ENCODE measurements around the gene TRPC6. TPM values are rescaled to one million over a fixed set of nuclear protein-coding genes. Genes with fewer than 3 reads are reported as not detected.

Gene TRPC6
- total RNA-seq, 2 donors from 2014 or later = not detected

DNA sequence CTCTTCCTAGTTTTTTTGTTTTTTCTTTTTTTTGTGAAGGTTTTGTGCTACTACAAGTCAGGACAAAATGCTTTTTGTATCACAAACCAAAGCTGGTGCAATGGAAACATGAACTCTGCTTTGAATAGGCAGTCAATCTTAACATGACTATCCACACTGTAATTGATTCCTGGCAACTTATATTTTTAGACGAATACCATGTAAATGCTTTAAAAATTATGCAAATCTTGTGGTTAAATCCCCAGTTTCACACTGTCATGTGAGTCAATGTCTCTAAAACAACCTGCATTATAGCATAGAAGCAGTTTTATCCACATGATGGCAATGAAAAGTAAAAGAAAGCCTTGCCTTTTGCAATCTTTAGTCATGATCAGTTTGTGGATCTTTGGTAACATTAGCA is 8.9 kb downstream of the TRPC6 start:
- Mint-ChIP-seq H3K9me3 (peaks cover 1 to 10% of the 10 kb centered on the region in 2 donors), H3K4me1 (ENCODE audit: low read depth) (no peaks in the 10 kb centered on the region), H3K27ac (no peak overlapping the region), H3K4me3 (no peak overlapping the region), H3K36me3 (ENCODE audit: insufficient read depth in 2 of 2) (no peaks in the 10 kb centered on the region), H3K27me3 (ENCODE audit: low read depth) (no peaks in the 10 kb centered on the region)
- DNase-seq (no peak), ATAC-seq (replicated peaks in 1 of 2) (no peak)

DNA sequence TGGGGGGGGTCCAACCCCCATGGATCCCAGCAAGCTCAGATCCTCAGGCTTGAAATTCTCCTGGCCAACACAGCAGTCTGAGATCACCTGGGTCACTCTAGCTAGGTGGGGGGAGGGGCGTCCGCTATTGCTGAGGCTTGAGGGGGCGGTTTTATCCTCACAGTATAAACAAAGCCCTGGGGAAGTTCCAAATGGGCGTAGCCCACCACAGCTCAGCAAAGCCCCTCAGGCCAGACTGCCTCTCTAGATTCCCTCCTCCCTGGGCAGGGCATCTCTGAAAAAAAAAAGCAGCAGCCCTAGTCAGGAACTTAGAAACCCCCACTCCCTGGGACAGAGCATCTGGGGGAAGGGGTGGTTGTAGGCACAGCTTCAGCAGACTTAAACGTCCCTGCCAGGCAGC is 16.7 kb downstream of the TRPC6 start:
- DNase-seq (no peak), ATAC-seq (replicated peaks in 1 of 2) (no peak)
- Mint-ChIP-seq H3K27me3 (ENCODE audit: low read depth) (no peaks in the 10 kb centered on the region), H3K36me3 (ENCODE audit: insufficient read depth in 2 of 2) (no peaks in the 10 kb centered on the region), H3K4me1 (ENCODE audit: low read depth) (no peaks in the 10 kb centered on the region), H3K4me3 (no peak overlapping the region), H3K9me3 (peaks cover 11% of the 10 kb centered on the region in 2 donors), H3K27ac (no peak overlapping the region)

DNA sequence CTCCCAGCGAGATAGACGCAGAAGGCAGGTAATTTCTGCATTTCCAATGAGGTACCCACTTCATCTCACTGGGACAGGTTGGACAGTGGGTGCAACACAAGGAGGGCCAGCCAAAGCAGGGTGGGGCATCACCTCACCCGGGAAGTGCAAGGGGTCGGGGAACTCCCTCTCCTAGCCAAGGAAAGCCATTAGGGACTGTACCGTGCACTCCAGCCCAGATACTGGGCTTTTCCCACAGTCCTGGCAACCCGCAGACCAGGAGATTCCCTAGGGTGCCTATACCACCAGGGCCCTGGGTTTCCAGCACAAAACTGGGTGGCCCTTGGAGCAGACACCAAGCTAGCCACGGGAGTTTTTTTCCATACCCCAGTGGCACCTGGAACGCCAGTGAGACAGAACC is 17.2 kb downstream of the TRPC6 start:
- H3K4me1 Mint-ChIP-seq (ENCODE audit: low read depth) = no peaks in the 10 kb centered on the region
- no peaks in the 10 kb centered on the region for H3K27me3 Mint-ChIP-seq (ENCODE audit: low read depth)
- H3K27ac Mint-ChIP-seq = no peak overlapping the region
- no peak overlapping the region for H3K4me3 Mint-ChIP-seq
- no peaks in the 10 kb centered on the region for H3K36me3 Mint-ChIP-seq (ENCODE audit: insufficient read depth in 2 of 2)
- no peak for ATAC-seq (replicated peaks in 1 of 2)
- H3K9me3 Mint-ChIP-seq = peaks cover 9 to 11% of the 10 kb centered on the region in 2 donors
- no peak for DNase-seq

DNA sequence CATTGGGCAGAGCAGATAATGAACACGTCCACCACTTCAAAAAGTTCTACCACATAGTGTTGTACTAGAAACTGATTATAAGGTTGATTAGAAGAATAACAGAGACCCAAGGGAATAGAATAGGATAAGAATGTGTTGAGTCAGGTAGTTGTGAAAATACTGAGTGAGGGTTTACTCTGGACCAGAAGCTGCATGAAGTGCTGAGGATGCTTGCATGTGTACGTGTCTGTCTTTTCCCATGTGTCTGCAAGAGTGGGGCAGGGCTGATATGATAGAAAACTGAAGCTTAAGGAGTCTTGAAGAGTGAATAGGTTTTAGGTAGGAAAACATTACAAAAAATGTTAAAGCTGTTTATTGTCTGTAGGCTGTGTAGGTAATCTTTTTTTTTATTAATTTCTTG is 20.6 kb downstream of the TRPC6 start:
- H3K9me3 Mint-ChIP-seq = peaks cover 1 to 2% of the 10 kb centered on the region in 2 donors
- no peak overlapping the region for H3K4me3 Mint-ChIP-seq
- H3K27ac Mint-ChIP-seq = no peak overlapping the region
- DNase-seq (no peak), ATAC-seq (replicated peaks in 1 of 2) (no peak)
- H3K36me3 Mint-ChIP-seq (ENCODE audit: insufficient read depth in 2 of 2) = no peaks in the 10 kb centered on the region
- H3K27me3 Mint-ChIP-seq (ENCODE audit: low read depth) = no peaks in the 10 kb centered on the region
- no peaks in the 10 kb centered on the region for H3K4me1 Mint-ChIP-seq (ENCODE audit: low read depth)

DNA sequence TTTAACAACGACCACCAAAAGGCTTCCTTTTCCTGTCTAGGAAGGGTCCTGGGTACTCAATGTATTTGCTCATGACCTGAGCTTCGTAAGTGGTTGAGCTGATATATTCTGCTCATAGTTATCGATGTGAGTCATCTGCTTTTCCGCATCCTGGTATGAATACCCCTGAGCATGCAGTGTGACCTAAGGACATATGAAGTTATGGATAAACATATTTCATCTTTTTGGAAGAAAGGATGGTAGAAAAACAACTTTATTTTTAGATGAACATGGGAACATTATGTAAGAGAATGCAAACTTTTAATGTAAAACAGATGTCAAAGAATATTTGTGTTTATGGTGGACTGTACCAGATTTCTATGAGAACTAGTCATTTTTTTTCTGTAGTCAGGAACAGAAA is 28.4 kb downstream of the TRPC6 start:
- Mint-ChIP-seq H3K4me3 (no peak overlapping the region), H3K27ac (no peak overlapping the region), H3K27me3 (ENCODE audit: low read depth) (no peaks in the 10 kb centered on the region)

DNA sequence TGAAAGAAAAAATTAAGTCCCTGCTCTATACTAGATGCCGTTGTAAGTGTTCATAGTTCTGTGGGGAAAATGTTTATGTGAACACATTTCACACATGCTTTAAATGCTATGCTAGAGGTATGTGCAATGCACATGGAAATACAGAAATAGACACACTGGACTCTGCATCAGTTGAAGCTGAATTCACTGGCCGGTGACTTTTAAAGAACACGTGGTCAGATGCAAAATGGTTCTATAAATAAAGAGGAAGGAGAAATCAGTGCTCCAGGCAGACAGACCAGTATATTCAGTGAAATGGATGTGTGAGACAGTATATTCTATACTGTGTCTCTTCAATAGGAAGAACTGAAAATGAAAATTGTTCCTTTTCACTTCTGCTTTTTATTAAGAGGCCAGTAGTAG is 29.9 kb downstream of the TRPC6 start:
- no peak overlapping the region for H3K27ac Mint-ChIP-seq

More for the DNA sequence above, 28.4 kb downstream of the TRPC6 start:
- H3K9me3 Mint-ChIP-seq = no peaks in the 10 kb centered on the region
- H3K4me1 Mint-ChIP-seq (ENCODE audit: low read depth) = no peaks in the 10 kb centered on the region
- no peak for ATAC-seq (replicated peaks in 1 of 2)
- H3K36me3 Mint-ChIP-seq (ENCODE audit: insufficient read depth in 2 of 2) = no peaks in the 10 kb centered on the region
- DNase-seq = no peak

DNA sequence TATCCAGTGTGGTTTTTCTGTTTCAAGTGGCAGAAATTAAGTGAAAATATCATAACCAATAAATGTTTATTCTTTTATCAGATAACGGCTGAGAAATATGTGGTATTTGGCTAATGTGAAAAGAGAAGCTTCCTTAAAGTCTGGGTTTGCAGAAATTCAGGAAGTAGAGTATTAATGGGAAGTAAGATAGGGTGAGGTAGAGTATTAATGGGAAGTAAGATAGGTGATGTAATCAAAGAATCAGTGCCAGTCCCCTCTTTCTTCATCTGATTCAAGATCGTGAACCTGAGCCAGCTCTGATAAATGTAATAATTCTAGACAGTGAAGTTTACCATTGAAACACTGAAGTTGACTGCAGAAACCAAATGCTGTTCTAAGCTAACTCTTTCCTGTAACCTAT is 30.9 kb downstream of the TRPC6 start:
- H3K27ac Mint-ChIP-seq = no peak overlapping the region
- DNase-seq = no peak
- no peak for ATAC-seq (replicated peaks in 1 of 2)
- no peak overlapping the region for H3K4me3 Mint-ChIP-seq
- H3K9me3 Mint-ChIP-seq = no peaks in the 10 kb centered on the region
- no peaks in the 10 kb centered on the region for H3K27me3 Mint-ChIP-seq (ENCODE audit: low read depth)
- H3K4me1 Mint-ChIP-seq (ENCODE audit: low read depth) = no peaks in the 10 kb centered on the region
- no peaks in the 10 kb centered on the region for H3K36me3 Mint-ChIP-seq (ENCODE audit: insufficient read depth in 2 of 2)

More for the DNA sequence above, 29.9 kb downstream of the TRPC6 start:
- Mint-ChIP-seq H3K36me3 (ENCODE audit: insufficient read depth in 2 of 2) (no peaks in the 10 kb centered on the region), H3K27me3 (ENCODE audit: low read depth) (no peaks in the 10 kb centered on the region), H3K9me3 (no peaks in the 10 kb centered on the region), H3K4me3 (no peak overlapping the region), H3K4me1 (ENCODE audit: low read depth) (no peaks in the 10 kb centered on the region)
- ATAC-seq (replicated peaks in 1 of 2) (no peak), DNase-seq (no peak)

DNA sequence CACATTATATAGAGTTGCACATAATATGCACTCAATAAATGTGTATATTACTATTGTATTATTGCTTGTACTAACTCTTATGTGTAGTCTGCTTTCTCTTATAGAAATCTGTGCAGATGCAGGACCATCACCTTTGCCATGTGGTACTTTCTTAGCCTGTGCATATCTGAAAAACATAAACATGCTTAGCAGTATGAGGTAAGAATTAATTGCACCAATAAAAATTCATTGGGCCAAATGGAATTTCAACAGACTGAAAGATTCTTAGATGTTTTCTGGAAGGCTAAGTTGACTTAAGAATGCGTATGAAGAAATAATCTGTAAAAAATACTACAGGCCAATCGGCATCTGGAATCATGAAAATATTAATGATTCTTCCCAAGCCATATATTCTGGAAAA is 55.3 kb downstream of the TRPC6 start:
- DNase-seq (no peak), ATAC-seq (replicated peaks in 1 of 2) (no peak)
- no peaks in the 10 kb centered on the region for H3K36me3 Mint-ChIP-seq (ENCODE audit: insufficient read depth in 2 of 2)
- peaks cover 3 to 11% of the 10 kb centered on the region in 2 donors for H3K9me3 Mint-ChIP-seq
- no peaks in the 10 kb centered on the region for H3K27me3 Mint-ChIP-seq (ENCODE audit: low read depth)
- no peak overlapping the region for H3K4me3 Mint-ChIP-seq
- no peak overlapping the region for H3K27ac Mint-ChIP-seq
- no peaks in the 10 kb centered on the region for H3K4me1 Mint-ChIP-seq (ENCODE audit: low read depth)

DNA sequence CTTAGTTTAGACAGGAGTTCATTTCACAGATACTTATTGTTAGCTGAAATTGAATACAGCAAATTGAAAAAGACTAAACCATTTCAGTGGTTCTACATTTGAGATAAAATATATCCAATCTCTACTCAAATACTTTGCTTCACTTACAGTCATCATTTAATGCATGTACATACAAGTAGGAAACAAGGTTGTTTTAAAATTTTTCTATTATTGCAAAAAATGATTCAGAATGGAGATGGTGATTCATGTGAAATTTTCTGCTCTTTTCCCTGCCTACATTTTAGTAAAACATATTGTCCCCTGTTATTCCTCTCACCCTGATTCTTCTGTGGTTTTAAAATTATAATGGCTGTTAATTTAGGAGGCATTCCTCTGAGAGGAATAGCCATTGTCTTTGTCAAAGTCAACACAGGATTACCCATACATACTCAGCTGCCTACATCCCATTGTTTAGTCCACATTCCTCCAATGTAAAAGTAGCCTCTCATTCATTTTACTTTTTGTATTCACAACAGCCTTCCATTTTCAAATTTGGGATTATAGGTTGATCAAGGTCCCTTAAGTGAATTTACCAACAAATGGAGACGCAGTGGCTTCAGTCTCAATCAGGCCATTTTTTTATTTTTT is 60.1 kb downstream of the TRPC6 start:
- DNase-seq (no peak), ATAC-seq (replicated peaks in 1 of 2) (no peak)
- no peaks in the 10 kb centered on the region for H3K27me3 Mint-ChIP-seq (ENCODE audit: low read depth)
- H3K36me3 Mint-ChIP-seq (ENCODE audit: insufficient read depth in 2 of 2) = peaks cover 0 to 5% of the 10 kb centered on the region in 2 donors
- no peak overlapping the region for H3K4me3 Mint-ChIP-seq
- H3K4me1 Mint-ChIP-seq (ENCODE audit: low read depth) = no peaks in the 10 kb centered on the region
- H3K27ac Mint-ChIP-seq = no peak overlapping the region
- H3K9me3 Mint-ChIP-seq = peaks cover 8 to 16% of the 10 kb centered on the region in 2 donors

DNA sequence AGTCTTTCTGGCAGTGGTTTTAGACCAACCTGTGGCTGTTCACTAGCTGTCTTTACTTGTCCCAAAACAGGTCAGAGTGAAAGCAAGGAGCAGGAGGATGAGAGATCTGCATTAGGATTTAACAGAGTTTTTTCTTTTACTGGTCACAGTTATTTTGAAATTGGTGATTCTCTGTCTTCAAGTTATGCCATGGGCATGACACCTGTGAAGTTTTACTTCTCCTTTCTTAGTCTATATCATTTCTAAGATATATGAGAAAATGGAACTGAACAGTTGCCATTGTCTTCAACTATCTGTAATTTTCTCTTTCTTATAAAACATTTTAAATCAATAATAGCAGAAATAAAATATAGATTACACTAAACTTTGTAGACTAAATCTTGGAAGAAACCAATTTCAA is 60.6 kb downstream of the TRPC6 start:
- Mint-ChIP-seq H3K9me3 (peaks cover 12 to 16% of the 10 kb centered on the region in 2 donors), H3K4me3 (no peak overlapping the region), H3K4me1 (ENCODE audit: low read depth) (no peaks in the 10 kb centered on the region), H3K27ac (no peak overlapping the region), H3K27me3 (ENCODE audit: low read depth) (no peaks in the 10 kb centered on the region), H3K36me3 (ENCODE audit: insufficient read depth in 2 of 2) (peaks cover 0 to 5% of the 10 kb centered on the region in 2 donors)
- ATAC-seq (replicated peaks in 1 of 2) (no peak), DNase-seq (no peak)

DNA sequence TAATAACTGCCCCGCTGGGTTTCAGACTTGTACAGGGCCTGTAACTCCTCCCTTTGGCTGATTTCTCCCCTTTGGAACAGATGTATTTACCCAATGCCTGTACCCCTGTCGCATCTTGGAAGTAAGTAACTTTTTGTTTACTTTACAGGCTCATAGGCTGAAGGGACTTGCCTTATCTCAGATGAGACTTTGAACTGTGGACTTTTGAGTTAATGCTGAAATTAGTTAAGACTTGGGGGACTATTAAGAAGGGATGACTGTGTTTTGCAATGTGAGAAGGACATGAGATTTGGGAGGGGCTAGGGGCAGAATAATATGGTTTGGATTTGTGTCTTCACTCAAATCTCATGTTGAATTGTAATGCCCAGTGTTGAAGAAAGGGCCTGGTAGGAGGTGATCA is 62.0 kb downstream of the TRPC6 start:
- DNase-seq (no peak), ATAC-seq (replicated peaks in 1 of 2) (no peak)
- no peaks in the 10 kb centered on the region for H3K4me1 Mint-ChIP-seq (ENCODE audit: low read depth)
- no peak overlapping the region for H3K27ac Mint-ChIP-seq
- H3K27me3 Mint-ChIP-seq (ENCODE audit: low read depth) = no peaks in the 10 kb centered on the region
- H3K9me3 Mint-ChIP-seq = peaks cover 12 to 16% of the 10 kb centered on the region in 2 donors
- H3K36me3 Mint-ChIP-seq (ENCODE audit: insufficient read depth in 2 of 2) = peaks cover 0 to 5% of the 10 kb centered on the region in 2 donors
- no peak overlapping the region for H3K4me3 Mint-ChIP-seq

DNA sequence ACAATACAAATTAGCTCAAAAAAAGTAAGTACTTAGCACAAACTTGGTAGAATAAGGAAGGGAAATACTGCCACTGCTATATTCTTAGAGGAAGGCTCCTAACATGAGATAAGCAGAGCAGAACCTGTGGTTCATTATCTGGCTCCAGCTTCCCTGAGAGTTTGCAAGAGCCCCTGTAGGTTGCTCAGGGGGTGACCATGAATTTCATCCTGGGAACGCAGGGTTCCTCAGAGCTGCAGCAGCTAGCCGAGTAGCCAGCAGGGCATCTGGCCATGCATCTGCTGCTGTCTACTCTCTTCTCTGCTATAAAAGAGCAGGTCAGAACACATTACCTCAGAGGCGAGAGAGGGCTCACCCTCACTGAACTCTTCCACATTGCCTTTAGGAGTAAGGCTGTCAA is 67.3 kb downstream of the TRPC6 start:
- H3K4me3 Mint-ChIP-seq = no peak overlapping the region
- no peak overlapping the region for H3K27ac Mint-ChIP-seq
- H3K9me3 Mint-ChIP-seq = peaks cover 9 to 11% of the 10 kb centered on the region in 2 donors
- no peaks in the 10 kb centered on the region for H3K27me3 Mint-ChIP-seq (ENCODE audit: low read depth)
- H3K4me1 Mint-ChIP-seq (ENCODE audit: low read depth) = no peaks in the 10 kb centered on the region
- DNase-seq (no peak), ATAC-seq (replicated peaks in 1 of 2) (no peak)
- H3K36me3 Mint-ChIP-seq (ENCODE audit: insufficient read depth in 2 of 2) = peaks cover 0 to 5% of the 10 kb centered on the region in 2 donors

DNA sequence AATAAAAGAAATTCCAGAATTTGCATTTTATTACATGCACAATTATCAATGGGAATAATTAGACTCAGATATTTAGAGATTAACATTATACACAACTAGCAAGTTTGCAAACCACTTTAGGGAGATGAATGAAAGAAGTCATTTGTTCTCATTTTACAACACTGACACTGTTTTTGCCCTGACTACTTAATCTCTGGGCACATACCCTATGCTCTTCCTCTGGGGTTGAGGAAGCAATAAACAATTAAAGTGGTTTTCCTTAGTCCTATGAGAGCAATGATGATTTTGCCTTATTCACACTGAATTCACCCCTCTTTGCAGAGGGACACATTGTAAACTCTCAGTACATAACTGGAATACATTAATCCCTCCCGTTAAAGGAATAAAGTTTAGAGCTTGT is 72.7 kb downstream of the TRPC6 start:
- H3K4me1 Mint-ChIP-seq (ENCODE audit: low read depth) = no peaks in the 10 kb centered on the region
- H3K27ac Mint-ChIP-seq = no peak overlapping the region
- peaks cover 0 to 3% of the 10 kb centered on the region in 2 donors for H3K9me3 Mint-ChIP-seq
- ATAC-seq (replicated peaks in 1 of 2) (no peak), DNase-seq (no peak)
- H3K4me3 Mint-ChIP-seq = no peak overlapping the region
- H3K36me3 Mint-ChIP-seq (ENCODE audit: insufficient read depth in 2 of 2) = no peaks in the 10 kb centered on the region
- no peaks in the 10 kb centered on the region for H3K27me3 Mint-ChIP-seq (ENCODE audit: low read depth)

DNA sequence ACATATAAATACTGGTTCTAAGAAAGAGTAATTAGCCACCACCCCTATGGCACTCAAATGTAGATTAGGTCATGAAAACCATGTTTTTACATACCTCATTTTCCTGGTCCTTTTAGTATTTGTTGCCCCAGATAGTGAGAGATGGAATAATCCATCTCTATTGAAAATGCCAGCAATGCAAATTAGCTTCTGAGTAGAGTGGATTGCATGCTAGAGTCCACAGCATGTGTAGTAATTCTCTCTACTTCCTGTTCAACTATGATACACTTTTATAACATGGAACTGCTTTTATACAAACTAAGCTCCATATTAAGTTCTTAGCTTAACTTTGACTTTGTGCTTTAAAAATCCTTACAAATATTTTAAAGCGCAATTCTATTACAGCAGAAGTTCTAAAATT is 73.2 kb downstream of the TRPC6 start:
- Mint-ChIP-seq H3K27ac (no peak overlapping the region), H3K27me3 (ENCODE audit: low read depth) (no peaks in the 10 kb centered on the region), H3K9me3 (peaks cover 0 to 3% of the 10 kb centered on the region in 2 donors), H3K4me3 (no peak overlapping the region), H3K36me3 (ENCODE audit: insufficient read depth in 2 of 2) (no peaks in the 10 kb centered on the region), H3K4me1 (ENCODE audit: low read depth) (no peaks in the 10 kb centered on the region)
- DNase-seq = no peak
- ATAC-seq (replicated peaks in 1 of 2) = no peak
